Mammary epithelial cell (primary cell): ENCODE data around the gene PRAMEF1.

ENCODE experiments used
- EZH2 ChIP-seq: IDR thresholded peaks from 2 replicates; pipeline ENCODE4 v1.6.1; 2012; ENCODE audit warnings: low read length, inconsistent platforms, borderline replicate concordance
- TF ChIP-seq, protein P1 (sequence below), 2 donors: IDR thresholded peaks in 1 of 2; conservative IDR thresholded peaks in 1 of 2; 2 replicates each; pipeline ENCODE4 v1.5.1; 2011 to 2012; ENCODE audit warnings: inconsistent platforms in 2 of 2, low read length in 2 of 2, mild to moderate bottlenecking in 2 of 2, control low read depth in 1 of 2, low read depth in 1 of 2; ENCODE audit not compliant: insufficient read depth in 1 of 2; ENCODE audit errors: extremely low read depth in 1 of 2

DNA sequence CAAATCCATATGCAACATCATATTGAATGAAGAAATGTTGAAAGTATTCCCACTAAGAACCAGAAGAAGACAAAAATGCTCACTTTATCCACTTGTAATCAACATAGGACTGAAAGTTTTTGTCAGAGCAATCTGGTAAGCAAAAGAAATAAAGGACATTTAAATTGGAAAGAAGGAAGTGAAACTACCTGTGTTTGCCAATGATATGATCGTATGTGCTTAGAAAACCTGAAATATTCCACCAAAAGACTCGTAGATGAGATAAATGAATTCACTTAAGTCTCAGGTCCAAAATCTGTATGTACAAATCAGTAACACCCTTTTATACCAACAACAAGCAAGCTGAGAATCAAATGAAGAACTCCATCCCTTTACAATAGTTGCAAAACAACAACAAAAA, 8.5 kb downstream of the PRAMEF1 start:
- TF ChIP-seq, protein P1, sequence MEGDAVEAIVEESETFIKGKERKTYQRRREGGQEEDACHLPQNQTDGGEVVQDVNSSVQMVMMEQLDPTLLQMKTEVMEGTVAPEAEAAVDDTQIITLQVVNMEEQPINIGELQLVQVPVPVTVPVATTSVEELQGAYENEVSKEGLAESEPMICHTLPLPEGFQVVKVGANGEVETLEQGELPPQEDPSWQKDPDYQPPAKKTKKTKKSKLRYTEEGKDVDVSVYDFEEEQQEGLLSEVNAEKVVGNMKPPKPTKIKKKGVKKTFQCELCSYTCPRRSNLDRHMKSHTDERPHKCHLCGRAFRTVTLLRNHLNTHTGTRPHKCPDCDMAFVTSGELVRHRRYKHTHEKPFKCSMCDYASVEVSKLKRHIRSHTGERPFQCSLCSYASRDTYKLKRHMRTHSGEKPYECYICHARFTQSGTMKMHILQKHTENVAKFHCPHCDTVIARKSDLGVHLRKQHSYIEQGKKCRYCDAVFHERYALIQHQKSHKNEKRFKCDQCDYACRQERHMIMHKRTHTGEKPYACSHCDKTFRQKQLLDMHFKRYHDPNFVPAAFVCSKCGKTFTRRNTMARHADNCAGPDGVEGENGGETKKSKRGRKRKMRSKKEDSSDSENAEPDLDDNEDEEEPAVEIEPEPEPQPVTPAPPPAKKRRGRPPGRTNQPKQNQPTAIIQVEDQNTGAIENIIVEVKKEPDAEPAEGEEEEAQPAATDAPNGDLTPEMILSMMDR (conservative IDR thresholded peaks at IDR 0.05 in 1 of 2, IDR thresholded peaks at IDR 0.05 in 1 of 2; ENCODE audit: extremely low read depth in 1 of 2, insufficient read depth in 1 of 2, low read depth in 1 of 2, low read length in 2 of 2), result no peak
- no peak for TF ChIP-seq EZH2
